H9 (cell line): ENCODE measurements around the gene SH2D2A. TPM values are rescaled to one million over a fixed set of nuclear protein-coding genes. Genes with fewer than 3 reads are reported as not detected.

ENCODE experiments used
- DNase-seq: peaks from one replicate; pipeline ENCODE4 v3.0.0-alpha.2; 2017
- H2AFZ ChIP-seq: one replicate; pipeline ENCODE4 v1.6.1; 2013; ENCODE audit warnings: mild to moderate bottlenecking, low read length, control low read depth, moderate library complexity
- H2AK5ac ChIP-seq: 2 replicates; pipeline ENCODE4 v1.6.1; 2013; ENCODE audit warnings: low read length, control low read depth, mixed read lengths; ENCODE audit not compliant: insufficient read length
- H2BK120ac ChIP-seq: one replicate; pipeline ENCODE4 v1.6.1; 2013; ENCODE audit warnings: low read depth, mild to moderate bottlenecking, low read length, control low read depth, inconsistent platforms; ENCODE audit not compliant: poor library complexity, severe bottlenecking
- H2BK12ac ChIP-seq: 2 replicates; pipeline ENCODE4 v1.6.1; 2013; ENCODE audit warnings: low read length, control low read depth, mixed read lengths, low read depth; ENCODE audit not compliant: insufficient read length
- H2BK15ac ChIP-seq: 2 replicates; pipeline ENCODE4 v1.6.1; 2013; ENCODE audit warnings: low read depth, low read length, control low read depth
- H2BK20ac ChIP-seq: one replicate; pipeline ENCODE4 v1.6.1; 2013; ENCODE audit warnings: low read depth, mild to moderate bottlenecking, low read length, control low read depth, inconsistent platforms; ENCODE audit not compliant: poor library complexity, severe bottlenecking
- H2BK5ac ChIP-seq: 2 replicates; pipeline ENCODE4 v1.6.1; 2013; ENCODE audit warnings: low read length, control low read depth, mixed read lengths; ENCODE audit not compliant: insufficient read length
- H3K14ac ChIP-seq: 2 replicates; pipeline ENCODE4 v1.6.1; 2013; ENCODE audit warnings: low read length, control low read depth; ENCODE audit not compliant: insufficient read depth
- H3K18ac ChIP-seq: 2 replicates; pipeline ENCODE4 v1.6.1; 2013; ENCODE audit warnings: low read depth, mild to moderate bottlenecking, mixed read lengths, low read length, control low read depth; ENCODE audit not compliant: insufficient read length
- H3K23ac ChIP-seq: 2 replicates; pipeline ENCODE4 v1.6.1; 2013; ENCODE audit warnings: low read length, control low read depth, mixed read lengths, low read depth; ENCODE audit not compliant: insufficient read length
- H3K23me2 ChIP-seq: 2 replicates; pipeline ENCODE4 v1.6.1; 2013; ENCODE audit warnings: low read depth, mild to moderate bottlenecking, mixed read lengths, low read length, control low read depth; ENCODE audit not compliant: insufficient read length, poor library complexity, severe bottlenecking
- H3K27ac ChIP-seq: 2 replicates; pipeline ENCODE4 v1.5.1; 2013; ENCODE audit warnings: low read length, control low read depth, mixed read lengths, low read depth; ENCODE audit not compliant: insufficient read length
- H3K27me3 ChIP-seq: 2 replicates; pipeline ENCODE4 v1.6.1; 2013; ENCODE audit warnings: low read length, control low read depth, inconsistent platforms; ENCODE audit not compliant: insufficient read depth
- H3K4ac ChIP-seq: 2 replicates; pipeline ENCODE4 v1.6.1; 2013; ENCODE audit warnings: low read depth, mild to moderate bottlenecking, control low read depth, inconsistent platforms, low read length, moderate library complexity
- H3K4me1 ChIP-seq: 2 replicates; pipeline ENCODE4 v1.6.1; 2013; ENCODE audit warnings: low read length, control low read depth, inconsistent platforms; ENCODE audit not compliant: insufficient read depth
- H3K4me2 ChIP-seq: 2 replicates; pipeline ENCODE4 v1.6.1; 2013; ENCODE audit warnings: low read length, control low read depth, mixed read lengths; ENCODE audit not compliant: insufficient read length, insufficient read depth
- H3K56ac ChIP-seq: 2 replicates; pipeline ENCODE4 v1.6.1; 2013; ENCODE audit warnings: low read depth, mild to moderate bottlenecking, mixed read lengths, low read length, control low read depth; ENCODE audit not compliant: insufficient read length
- H3K79me1 ChIP-seq: 2 replicates; pipeline ENCODE4 v1.6.1; 2013; ENCODE audit warnings: low read depth, mild to moderate bottlenecking, moderate library complexity, low read length, control low read depth, inconsistent platforms; ENCODE audit not compliant: insufficient read depth, poor library complexity, severe bottlenecking
- H3K79me2 ChIP-seq: 2 replicates; pipeline ENCODE4 v1.6.1; 2013; ENCODE audit warnings: low read length, control low read depth, inconsistent platforms; ENCODE audit not compliant: insufficient read depth
- H3K9ac ChIP-seq: 2 replicates; pipeline ENCODE4 v1.6.1; 2013; ENCODE audit warnings: low read length, control low read depth, mixed read lengths; ENCODE audit not compliant: insufficient read length; ENCODE audit errors: extremely low read depth
- H3K9me3 ChIP-seq: one replicate; pipeline ENCODE4 v1.6.1; 2013; ENCODE audit warnings: low read depth, low read length, inconsistent platforms; ENCODE audit not compliant: control insufficient read depth
- H3T11ph ChIP-seq: one replicate; pipeline ENCODE4 v1.6.1; 2013; ENCODE audit warnings: mild to moderate bottlenecking, low read length, control low read depth, inconsistent platforms
- H4K20me1 ChIP-seq: one replicate; pipeline ENCODE4 v1.6.1; 2013; ENCODE audit not compliant: control insufficient read depth, insufficient read length, insufficient read depth
- H4K5ac ChIP-seq: 2 replicates; pipeline ENCODE4 v1.6.1; 2013; ENCODE audit warnings: low read depth, mild to moderate bottlenecking, mixed read lengths, low read length, control low read depth; ENCODE audit not compliant: insufficient read length
- H4K8ac ChIP-seq: replicated peaks from 2 replicates; pipeline ENCODE4 v1.6.1; 2013; ENCODE audit warnings: low read length, control low read depth, mixed read lengths, low read depth; ENCODE audit not compliant: insufficient read length
- H4K91ac ChIP-seq: 2 replicates; pipeline ENCODE4 v1.6.1; 2013; ENCODE audit warnings: low read depth, mild to moderate bottlenecking, moderate library complexity, mixed read lengths, low read length, control low read depth; ENCODE audit not compliant: insufficient read length
- H3K27ac Mint-ChIP-seq, 3 experiments: 2 replicates in 2 of 3; 3 replicates in 1 of 3; pipeline ENCODE4 v1.8.0; 2020 to 2021; ENCODE audit warnings: mixed read lengths in 3 of 3, mild to moderate bottlenecking in 1 of 3, moderate library complexity in 1 of 3
- H3K27me3 Mint-ChIP-seq: 2 replicates; pipeline ENCODE4 v1.8.0; 2021; ENCODE audit warnings: low read depth, mild to moderate bottlenecking, moderate library complexity, mixed read lengths
- H3K36me3 Mint-ChIP-seq, 3 experiments: 2 replicates in 2 of 3; 3 replicates in 1 of 3; pipeline ENCODE4 v1.8.0; 2020 to 2021; ENCODE audit warnings: low read depth in 3 of 3, mixed read lengths in 3 of 3; ENCODE audit not compliant: insufficient read depth in 1 of 3
- H3K4me1 Mint-ChIP-seq, 2 experiments: 2 replicates each; pipeline ENCODE4 v1.8.0; 2020; ENCODE audit warnings: mixed read lengths in 2 of 2
- H3K4me3 Mint-ChIP-seq, 2 experiments: 2 replicates in 1 of 2; 3 replicates in 1 of 2; pipeline ENCODE4 v1.8.0; 2020 to 2021; ENCODE audit warnings: mild to moderate bottlenecking in 2 of 2, mixed read lengths in 2 of 2, moderate library complexity in 1 of 2
- H3K9me3 Mint-ChIP-seq, 2 experiments: 2 replicates in 1 of 2; 3 replicates in 1 of 2; pipeline ENCODE4 v1.8.0; 2020; ENCODE audit warnings: mild to moderate bottlenecking in 2 of 2, mixed read lengths in 2 of 2, moderate library complexity in 1 of 2
- CTCF ChIP-seq: fragments of 200-600 bp; sonication (generic); conservative IDR thresholded peaks from 3 replicates; pipeline ENCODE4 v1.8.0; 2021; ENCODE audit warnings: antibody characterized with exemption, mild to moderate bottlenecking
- WGBS: extraction: QIAGEN DNeasy Blood & Tissue Kit; methylation state at CpG from one replicate; pipeline ENCODE4 v1.1.7; 2013; ENCODE audit warnings: missing lambda C conversion rate, low lambda C conversion rate, mixed read lengths; ENCODE audit not compliant: insufficient read length; ENCODE audit errors: extremely low coverage; 5-methylcytosine and 5-hydroxymethylcytosine counted together
- total RNA-seq: library from RNA; stranded (reverse); gene quantifications from 2 replicates; pipeline ENCODE4 v1.2.1, GENCODE V29; 2021

SH2D2A gene
- total RNA-seq, 1 experiment from 2014 or later = 2.0 TPM

GRCh38 chr1:156839426-156840109 is 22.9 kb upstream of the SH2D2A start:
- Mint-ChIP-seq H3K36me3 (no peaks in the 10 kb centered on the region), H3K4me3 (no peak overlapping the region), H3K4me1 (peaks cover 6 to 21% of the 10 kb centered on the region in 2 experiments), H3K9me3 (no peaks in the 10 kb centered on the region; a peak in 1 of 5 replicates), H3K27me3 (peaks cover 86% of the 10 kb centered on the region), H3K27ac (no peak overlapping the region; a peak in 1 of 7 replicates)
- WGBS = no CpG with 5 or more reads among the region's 9 CpGs
- no peak overlapping the region for H2BK20ac ChIP-seq
- H3K79me2 ChIP-seq = no peaks in the 10 kb centered on the region
- no peak overlapping the region for H2AK5ac ChIP-seq
- no peak overlapping the region for H2AFZ ChIP-seq
- H3K23me2 ChIP-seq = peaks cover 2% of the 10 kb centered on the region
- no peak for DNase-seq
- no peak overlapping the region for H3K56ac ChIP-seq
- H3K27me3 ChIP-seq = peaks cover 17% of the 10 kb centered on the region; the same call in 1 of the 2 replicates
- no peak overlapping the region for H3K14ac ChIP-seq
- H4K20me1 ChIP-seq = no peaks in the 10 kb centered on the region
- H4K8ac ChIP-seq = no peak overlapping the region
- no peak overlapping the region for H3K9ac ChIP-seq
- no peak overlapping the region for H4K91ac ChIP-seq
- H3K27ac ChIP-seq = no peak overlapping the region
- H3K4ac ChIP-seq = no peak overlapping the region
- H2BK120ac ChIP-seq = no peak overlapping the region
- no peak overlapping the region for H3K4me2 ChIP-seq
- no peak overlapping the region for H4K5ac ChIP-seq
- no peak for TF ChIP-seq CTCF
- H2BK12ac ChIP-seq = no peak overlapping the region
- no peak overlapping the region for H2BK5ac ChIP-seq
- H3K9me3 ChIP-seq = no peaks in the 10 kb centered on the region
- H3K79me1 ChIP-seq = no peaks in the 10 kb centered on the region
- no peaks in the 10 kb centered on the region for H3K4me1 ChIP-seq
- H3K18ac ChIP-seq = no peak overlapping the region
- no peak overlapping the region for H3T11ph ChIP-seq
- H2BK15ac ChIP-seq = no peak overlapping the region
- no peak overlapping the region for H3K23ac ChIP-seq
